Epithelial cell of esophagus (primary cell): ENCODE measurements around the gene LYRM7.
"Not testable (repeated sequence)": the region's sequence is repeated elsewhere in the genome, so short reads cannot be mapped to it uniquely, and the experiment has no call there.

Experiments
- DNase-seq: peaks from one replicate; pipeline ENCODE4 v3.0.0; 2010; ENCODE audit warnings: low read depth
- H3K4me3 ChIP-seq: 2 replicates; pipeline ENCODE4 v1.5.1; 2011; ENCODE audit warnings: mild to moderate bottlenecking, low read length, control low read depth
- CTCF ChIP-seq: IDR thresholded peaks from 2 replicates; pipeline ENCODE4 v1.5.1; 2011; ENCODE audit warnings: low read depth, mild to moderate bottlenecking, low read length, control low read depth, inconsistent platforms; ENCODE audit not compliant: insufficient read depth; ENCODE audit errors: missing control alignments

Gene LYRM7

GRCh38 chr5:131170540-131171275 is at the start of gene LYRM7:
LYRM7 (plus strand) TSS chr5:131170944; CDS start chr5:131171021, 77 bp downstream.
- H3K4me3 ChIP-seq = peak within 1 kb of the TSS; percentile 66
- TF ChIP-seq CTCF = no peak
- DNase-seq = peak; percentile 100

- not testable (repeated sequence) for H3K4me3 ChIP-seq, DNase-seq
Measured at GRCh38 chr5:131127244-131127643, 43.5 kb upstream of the LYRM7 start.

- TF ChIP-seq CTCF = no peak
- H3K4me3 ChIP-seq = no peak overlapping the region
- DNase-seq = no peak
Measured at GRCh38 chr5:131129306-131129705, 41.4 kb upstream of the LYRM7 start.

GRCh38 chr5:131133091-131133490 is 37.7 kb upstream of the LYRM7 start:
- not testable (repeated sequence) for DNase-seq, H3K4me3 ChIP-seq

GRCh38 chr5:131138406-131138805 is 32.3 kb upstream of the LYRM7 start:
- not testable (repeated sequence) for DNase-seq, H3K4me3 ChIP-seq

- no peak overlapping the region for H3K4me3 ChIP-seq
- no peak for TF ChIP-seq CTCF
- DNase-seq = no peak
Measured at GRCh38 chr5:131139321-131139720, 31.4 kb upstream of the LYRM7 start.

GRCh38 chr5:131142970-131143617 is 27.6 kb upstream of the LYRM7 start:
- no peak for DNase-seq
- no peak for TF ChIP-seq CTCF
- H3K4me3 ChIP-seq = no peak overlapping the region

GRCh38 chr5:131147258-131147657 is 23.5 kb upstream of the LYRM7 start:
- no peak for DNase-seq
- H3K4me3 ChIP-seq = no peak overlapping the region
- TF ChIP-seq CTCF = no peak
